COLO668 (cell line): ENCODE data around the gene OAS3.
"Not testable (repeated sequence)": the region's sequence is repeated elsewhere in the genome, so short reads cannot be mapped to it uniquely, and the experiment has no call there.

Source experiments
- DNase-seq: peaks from one replicate; lab custom pipeline; 2025; ENCODE audit not compliant: unreplicated experiment; lab: John Stamatoyannopoulos, UW

OAS3 gene, protein sequence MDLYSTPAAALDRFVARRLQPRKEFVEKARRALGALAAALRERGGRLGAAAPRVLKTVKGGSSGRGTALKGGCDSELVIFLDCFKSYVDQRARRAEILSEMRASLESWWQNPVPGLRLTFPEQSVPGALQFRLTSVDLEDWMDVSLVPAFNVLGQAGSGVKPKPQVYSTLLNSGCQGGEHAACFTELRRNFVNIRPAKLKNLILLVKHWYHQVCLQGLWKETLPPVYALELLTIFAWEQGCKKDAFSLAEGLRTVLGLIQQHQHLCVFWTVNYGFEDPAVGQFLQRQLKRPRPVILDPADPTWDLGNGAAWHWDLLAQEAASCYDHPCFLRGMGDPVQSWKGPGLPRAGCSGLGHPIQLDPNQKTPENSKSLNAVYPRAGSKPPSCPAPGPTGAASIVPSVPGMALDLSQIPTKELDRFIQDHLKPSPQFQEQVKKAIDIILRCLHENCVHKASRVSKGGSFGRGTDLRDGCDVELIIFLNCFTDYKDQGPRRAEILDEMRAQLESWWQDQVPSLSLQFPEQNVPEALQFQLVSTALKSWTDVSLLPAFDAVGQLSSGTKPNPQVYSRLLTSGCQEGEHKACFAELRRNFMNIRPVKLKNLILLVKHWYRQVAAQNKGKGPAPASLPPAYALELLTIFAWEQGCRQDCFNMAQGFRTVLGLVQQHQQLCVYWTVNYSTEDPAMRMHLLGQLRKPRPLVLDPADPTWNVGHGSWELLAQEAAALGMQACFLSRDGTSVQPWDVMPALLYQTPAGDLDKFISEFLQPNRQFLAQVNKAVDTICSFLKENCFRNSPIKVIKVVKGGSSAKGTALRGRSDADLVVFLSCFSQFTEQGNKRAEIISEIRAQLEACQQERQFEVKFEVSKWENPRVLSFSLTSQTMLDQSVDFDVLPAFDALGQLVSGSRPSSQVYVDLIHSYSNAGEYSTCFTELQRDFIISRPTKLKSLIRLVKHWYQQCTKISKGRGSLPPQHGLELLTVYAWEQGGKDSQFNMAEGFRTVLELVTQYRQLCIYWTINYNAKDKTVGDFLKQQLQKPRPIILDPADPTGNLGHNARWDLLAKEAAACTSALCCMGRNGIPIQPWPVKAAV

DNA sequence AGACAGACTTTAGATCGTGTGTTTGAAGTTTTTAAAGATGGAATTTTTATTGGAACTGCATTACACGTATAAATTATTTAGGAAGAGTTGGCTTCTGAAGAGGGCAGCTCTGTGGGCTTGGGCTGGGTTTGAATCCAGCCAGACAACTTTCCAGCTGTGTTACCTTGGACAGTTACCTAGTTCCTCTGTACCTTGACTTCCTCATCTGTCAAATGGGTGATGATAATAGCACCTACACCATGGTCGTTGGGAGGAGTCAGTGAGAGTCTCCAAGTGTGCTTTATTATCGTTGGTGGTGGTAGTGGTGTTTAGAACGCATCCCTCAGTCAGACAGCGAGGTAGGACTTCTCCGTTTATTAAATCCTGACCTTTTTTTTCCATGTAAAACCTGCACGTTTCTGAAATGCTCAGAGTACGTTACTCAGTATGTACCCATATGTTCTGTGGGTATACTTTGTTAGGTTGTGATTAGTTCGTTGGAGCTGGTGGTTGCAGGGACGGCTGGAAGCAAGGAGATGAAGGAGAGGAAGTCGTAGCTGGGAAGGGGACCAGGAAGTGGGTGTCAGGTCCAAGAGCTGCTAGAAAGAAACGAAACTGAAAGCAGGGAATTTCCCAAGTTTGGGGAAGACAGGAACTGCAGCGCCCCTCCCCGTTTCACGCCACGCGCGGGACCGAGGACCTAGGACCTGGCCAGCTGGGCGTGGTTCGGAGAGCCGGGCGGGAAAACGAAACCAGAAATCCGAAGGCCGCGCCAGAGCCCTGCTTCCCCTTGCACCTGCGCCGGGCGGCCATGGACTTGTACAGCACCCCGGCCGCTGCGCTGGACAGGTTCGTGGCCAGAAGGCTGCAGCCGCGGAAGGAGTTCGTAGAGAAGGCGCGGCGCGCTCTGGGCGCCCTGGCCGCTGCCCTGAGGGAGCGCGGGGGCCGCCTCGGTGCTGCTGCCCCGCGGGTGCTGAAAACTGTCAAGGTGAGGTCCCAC, at the start of gene OAS3:
OAS3 (plus strand) TSS at position 734 of the 979 bp plus-strand sequence; CDS start at position 791, 57 bp downstream.
- peak; percentile 86 for DNase-seq

DNA sequence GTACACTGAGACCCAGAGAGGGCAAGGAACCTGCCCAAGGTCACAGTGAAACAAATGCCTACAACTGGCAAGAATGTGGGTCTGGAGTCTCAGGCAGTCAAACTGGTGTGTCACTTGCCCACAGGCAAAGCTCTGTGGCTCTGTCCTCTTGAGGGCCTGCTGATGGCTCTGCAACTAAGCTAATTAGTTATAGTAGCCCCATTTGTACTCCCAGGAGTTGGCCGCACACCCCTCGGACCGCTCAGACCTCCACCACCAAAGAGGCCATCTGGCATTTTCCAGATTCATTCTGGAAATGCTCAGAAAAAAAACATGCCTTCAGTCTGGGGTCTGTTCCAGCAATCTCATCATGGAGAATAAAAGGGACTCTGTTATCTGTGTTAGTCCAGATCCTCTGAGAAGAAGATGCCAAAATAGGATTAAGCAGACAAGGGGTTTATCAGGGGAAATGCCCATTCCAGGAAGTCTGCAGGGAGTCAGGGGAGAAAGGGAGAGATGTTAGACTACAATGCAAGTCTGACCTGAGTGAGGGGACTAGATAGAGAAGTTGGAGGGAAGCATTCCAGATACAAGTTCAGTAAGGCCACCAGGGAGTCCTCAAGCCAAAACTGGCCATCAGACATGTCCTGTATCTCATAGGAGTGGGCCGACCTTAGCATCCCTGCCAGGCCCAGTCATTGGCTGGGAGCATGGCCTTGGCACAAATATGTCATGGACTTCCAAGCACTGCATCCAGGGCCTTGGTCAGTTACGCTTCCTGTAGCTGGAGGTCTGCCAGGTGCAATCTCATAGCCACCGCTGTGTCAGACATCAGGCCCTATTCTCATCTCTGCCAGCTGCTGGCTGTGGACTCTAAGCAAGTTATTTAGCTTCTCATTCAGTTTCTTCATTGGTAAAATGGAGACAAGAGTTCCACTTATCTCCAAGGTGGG, 46.9 kb upstream of the OAS3 start:
- no peak for DNase-seq

DNA sequence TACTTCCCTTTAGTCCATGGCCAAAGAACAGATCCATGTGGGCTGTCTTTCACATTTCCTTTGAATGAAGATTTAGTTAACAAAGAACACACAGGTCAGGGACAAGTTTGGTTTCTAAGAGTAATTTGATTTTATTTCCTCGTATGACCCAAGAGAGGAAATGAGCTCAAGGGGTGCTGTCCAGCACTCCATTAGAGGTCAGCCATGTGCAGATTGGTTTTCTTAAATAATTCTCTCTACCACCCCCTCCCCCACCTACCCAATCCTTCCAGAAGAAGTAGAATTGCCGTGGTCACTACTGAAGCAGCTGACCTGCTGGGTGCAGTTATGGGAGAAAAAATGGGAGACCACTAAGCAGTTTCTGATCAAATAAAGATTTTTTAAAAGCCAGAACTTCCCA, 45.4 kb upstream of the OAS3 start:
- no peak for DNase-seq

DNA sequence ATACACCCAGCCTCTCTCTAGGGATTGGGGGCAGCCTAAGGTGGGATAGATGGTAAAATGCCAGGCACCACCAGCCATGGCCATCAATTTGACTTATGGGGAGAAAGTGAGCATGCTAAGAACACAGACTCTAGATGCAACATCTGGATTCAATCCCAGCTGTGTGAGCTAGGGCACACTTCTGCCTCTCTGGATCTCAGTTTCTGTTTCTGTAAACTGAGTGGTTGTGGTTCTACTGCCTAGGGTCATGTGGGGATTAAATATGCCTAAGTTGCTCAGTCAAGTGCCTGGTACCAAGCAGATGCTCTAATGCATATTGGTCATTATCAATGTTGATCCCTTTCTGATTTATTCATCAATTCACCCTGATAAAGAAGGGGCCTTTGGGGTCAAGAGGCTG, 44.1 kb upstream of the OAS3 start:
- DNase-seq = no peak

DNA sequence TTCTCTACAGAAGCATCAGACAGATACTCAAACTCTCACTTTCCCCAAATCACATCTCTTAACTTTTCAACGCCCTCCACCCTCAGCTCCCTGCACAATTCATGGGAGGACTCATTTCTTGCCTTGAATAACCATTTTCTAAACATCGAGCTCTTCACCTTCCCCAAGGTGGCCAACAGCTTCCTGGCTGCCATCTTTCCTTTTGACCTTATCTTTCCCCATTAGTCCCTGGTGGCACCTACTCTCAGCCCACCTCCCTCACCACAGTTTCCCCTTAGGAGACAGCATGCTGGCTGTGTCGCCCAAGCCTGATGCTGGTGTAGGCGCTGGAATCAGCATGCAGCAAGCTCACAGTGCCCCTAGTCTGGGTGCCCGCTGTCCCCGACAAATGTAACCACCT, 39.9 kb upstream of the OAS3 start:
- no peak for DNase-seq

DNA sequence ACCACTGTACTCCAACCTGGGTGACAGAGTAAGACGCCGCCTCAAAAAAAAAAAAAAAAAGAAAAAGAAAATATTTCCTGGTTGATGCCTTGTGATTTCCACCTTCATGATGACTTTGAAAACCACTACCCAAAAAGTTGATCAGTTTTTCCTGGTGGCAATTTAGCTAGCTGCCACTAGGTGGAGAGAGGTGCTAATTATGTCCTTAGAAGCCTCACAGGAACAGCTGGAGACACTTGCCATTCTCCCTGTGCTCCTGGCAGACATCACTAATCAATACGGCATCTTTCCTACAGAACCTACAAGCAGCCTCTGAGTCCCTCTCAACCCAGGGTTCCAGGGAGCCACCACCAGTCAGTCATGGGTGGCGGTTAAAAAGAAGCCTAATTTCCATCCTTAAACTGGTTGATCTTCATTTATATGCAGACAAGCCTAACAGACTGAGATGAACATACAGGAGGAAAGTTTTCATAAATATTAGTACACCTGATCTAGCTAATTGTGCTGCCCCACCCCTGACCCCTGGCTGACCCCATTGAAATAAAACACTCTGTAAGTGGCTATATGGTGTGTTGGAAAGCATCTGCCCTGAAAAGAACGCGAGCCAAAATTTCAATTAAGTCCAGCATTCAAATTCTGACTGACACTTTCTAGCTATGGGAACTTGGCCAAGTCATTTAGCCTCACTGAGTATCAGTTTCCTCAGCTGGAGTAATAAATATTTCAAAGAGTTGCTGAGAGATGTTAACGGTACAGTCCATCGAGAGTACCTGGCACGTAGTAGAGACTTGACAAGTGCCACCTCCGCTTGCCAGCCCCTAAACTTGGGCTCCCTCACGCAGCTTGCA, 37.8 kb upstream of the OAS3 start:
- DNase-seq = peak; percentile 38

DNA sequence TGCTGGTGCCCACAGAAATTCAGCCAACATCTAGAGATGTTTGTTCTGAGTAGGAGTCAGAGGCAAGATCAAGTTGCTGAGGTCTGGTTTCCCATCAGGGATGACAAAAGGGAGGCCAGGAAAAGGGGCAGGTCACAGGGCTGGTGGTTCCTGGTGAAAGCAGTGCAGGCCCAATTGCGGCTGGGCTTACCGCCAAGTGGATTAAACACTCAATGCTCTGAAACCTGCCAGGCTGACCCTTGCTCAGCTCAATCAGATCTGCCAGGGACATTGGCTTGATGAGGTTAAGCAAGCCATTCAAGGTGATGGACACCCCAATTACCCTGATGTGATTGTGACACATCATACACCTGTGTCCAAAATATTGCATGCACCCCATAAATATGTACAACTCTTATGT, 37.0 kb upstream of the OAS3 start:
- DNase-seq = no peak

DNA sequence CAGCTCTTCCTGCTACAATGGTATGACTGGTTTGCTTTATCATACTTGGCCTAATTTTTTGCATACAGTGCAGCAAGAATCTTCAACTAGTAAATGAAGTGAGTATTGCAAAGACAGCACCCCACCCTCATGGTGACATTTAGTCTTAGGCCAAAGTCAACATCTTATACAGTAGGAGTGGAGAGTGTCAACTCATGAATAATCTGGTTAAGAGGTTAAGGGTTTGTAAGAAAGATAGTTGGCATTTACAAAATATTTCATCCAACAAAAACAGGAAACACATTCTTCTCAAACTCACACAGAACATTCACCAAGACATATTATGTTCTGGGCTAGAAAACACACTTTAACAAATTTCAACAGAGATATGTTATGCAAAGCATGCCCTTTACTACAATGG, 33.7 kb upstream of the OAS3 start:
- DNase-seq = no peak

DNA sequence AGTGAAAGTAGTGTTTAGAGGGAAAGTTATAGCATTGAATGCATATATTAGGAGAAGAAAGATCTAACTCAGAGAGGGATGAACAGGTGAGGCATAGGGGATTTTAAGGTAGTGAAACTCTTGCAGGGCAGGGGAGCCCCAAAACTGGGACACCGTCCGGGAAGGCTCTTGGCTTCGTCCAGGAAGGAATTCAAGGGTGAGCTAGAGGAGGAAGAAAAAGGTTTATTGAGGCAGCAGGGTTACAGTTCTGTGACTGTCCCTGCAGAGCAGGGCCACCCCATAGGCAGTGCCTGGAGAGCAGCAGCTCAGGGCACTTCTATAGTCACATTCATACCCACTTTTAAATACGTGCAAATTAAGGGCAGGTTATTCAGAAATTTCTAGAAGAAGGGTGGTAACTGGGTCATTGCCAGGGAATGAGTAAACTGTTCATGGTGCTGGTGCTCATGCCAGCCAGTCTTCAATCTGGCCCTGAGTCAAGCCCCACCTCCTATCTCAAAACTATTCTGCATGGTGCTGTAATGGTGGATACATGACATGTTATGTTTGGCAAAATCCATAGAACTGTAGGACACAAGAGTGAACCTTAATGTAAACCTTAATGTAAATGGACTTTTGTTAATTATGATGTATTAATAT, 32.7 kb upstream of the OAS3 start:
- DNase-seq = no peak

DNA sequence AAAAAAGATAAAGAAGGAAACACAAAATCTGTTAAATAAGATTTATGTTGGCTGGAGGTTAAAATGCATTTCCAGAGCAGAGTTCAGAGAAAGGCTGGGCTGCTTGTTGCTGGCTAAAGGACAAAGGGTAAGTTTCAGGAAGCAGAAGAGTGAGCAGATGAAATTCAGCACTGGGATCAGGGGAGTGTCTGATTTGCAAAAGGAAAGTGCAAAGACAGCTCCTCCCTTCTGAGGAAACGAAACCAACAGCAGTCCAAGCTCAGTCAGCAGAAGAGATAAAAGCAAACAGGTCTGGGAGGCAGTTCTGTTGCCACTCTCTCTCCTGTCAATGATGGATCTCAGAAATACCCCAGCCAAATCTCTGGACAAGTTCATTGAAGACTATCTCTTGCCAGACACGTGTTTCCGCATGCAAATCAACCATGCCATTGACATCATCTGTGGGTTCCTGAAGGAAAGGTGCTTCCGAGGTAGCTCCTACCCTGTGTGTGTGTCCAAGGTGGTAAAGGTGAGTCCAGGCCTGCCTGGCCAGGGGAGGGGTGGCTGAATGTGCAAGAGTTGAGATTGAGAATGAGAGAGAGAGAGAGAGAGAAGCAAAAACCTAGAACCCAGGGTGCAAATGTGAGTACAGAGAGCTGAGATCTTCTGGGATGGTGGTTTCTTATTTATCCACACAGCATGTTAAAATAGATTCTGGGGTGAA, 31.4 kb upstream of the OAS3 start, which contains the start of gene OAS1:
OAS1 (plus strand) TSS at position 251 of the 703 bp plus-strand sequence; CDS start at position 329, 78 bp downstream.
- no peak for DNase-seq

DNA sequence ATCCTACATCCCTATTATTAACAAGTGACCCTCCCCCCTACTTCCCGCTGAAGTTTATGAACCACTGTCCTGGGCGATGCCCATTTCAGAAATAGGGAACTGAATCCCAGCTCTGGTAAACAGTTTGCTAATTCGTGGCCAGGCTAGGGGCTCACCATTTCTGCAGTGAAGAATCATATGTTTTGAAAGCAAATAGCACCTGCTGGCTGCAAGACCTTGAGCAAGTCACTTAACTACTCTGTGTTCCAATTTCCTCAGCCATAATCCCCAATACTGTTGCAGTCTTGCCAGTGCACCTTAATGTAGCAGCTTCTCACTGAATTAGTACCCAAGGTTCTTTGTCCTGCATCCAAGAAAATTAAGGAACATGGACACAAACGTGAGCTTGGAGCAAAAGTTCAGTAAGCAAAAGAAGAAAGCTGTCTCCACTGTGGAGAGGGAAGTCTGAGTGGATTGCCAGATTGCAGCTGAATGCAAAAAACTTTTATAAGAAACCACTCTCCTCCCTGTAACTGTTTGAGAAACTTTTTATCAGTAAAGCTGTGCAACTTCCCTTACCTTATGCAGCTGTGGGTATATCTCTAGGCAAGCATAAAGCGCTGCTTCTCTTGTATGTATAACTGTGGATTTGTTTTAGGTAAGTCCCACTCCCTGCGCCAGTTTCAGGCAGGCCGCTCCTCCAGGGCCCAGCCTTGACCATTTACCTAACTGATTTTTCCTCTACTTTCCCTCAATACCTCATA, 30.7 kb upstream of the OAS3 start:
- DNase-seq = no peak

DNA sequence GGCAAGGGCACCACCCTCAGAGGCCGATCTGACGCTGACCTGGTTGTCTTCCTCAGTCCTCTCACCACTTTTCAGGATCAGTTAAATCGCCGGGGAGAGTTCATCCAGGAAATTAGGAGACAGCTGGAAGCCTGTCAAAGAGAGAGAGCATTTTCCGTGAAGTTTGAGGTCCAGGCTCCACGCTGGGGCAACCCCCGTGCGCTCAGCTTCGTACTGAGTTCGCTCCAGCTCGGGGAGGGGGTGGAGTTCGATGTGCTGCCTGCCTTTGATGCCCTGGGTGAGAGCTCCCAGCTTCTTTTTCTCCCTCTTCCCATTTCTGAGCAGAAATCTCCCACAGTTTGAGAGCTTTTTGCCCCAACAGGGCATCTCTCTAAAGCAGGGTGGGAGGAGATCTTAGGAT, 29.7 kb upstream of the OAS3 start:
- no peak for DNase-seq

DNA sequence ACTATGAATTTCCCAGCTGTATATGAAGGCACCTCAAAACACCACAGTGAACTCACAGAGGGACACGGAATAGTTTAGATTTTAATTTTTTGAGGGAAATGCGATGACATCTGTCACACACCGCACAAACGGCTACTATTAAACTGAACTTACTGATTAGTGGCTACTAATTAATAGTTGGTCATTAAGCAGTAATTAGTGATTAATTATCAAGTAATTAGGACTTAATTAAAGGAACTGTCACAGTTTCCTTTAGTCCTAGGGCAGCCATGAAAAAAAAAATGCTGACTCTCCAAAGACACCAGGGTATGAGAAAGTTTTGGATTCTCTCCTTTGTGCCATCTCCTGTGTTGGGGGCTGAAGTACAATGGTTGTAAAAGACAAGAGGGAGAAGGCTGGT, 28.6 kb upstream of the OAS3 start:
- no peak for DNase-seq

DNA sequence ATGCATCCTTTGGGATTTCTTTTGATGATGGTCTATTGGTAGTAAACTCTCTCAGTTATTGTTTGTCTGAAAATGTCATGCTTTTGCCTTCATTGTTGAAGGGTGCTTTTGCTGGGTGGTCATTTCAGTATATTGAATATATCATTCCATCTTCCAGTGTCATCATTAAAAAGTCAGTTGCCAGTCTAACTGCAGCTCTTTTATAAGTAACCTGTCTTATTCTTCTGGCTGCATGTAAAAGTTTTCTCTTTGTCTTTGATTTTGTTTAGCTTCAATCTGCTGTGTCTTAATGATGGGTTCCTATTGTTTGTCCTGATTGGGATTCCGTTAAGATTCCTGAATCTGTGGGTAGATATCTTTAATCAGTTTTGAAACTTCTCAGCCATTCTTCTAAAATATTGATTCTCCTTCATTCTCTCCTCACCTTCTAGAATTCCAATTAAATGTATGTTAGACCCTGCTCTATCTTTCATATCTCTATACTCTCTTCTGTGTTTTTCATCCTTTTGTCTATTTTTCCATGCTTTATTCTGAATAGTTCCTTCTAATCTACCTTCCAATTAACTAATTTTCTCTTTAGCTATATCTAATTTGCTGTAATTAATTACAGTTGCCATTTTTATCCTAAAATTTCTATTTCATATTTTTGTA, 25.1 kb upstream of the OAS3 start:
- no peak for DNase-seq

DNA sequence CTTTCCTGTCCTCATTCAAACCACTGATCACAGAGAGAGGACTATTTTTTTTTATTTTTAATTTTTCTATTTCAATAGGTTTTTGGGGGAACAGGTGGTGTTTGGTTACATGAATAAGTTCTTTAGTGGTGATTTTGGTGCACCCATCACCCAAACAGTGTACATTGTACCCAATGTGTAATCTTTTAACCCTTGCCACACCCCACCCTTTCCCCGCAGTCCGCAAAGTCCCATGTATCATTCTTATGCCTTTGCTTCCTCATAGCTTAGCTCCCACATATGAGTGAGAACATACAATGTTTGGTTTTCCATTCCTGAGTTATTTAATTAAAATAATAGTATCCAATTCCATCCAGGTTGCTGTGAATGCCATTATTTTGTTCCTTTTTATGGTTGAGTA, 24.4 kb upstream of the OAS3 start:
- not testable (repeated sequence) for DNase-seq

DNA sequence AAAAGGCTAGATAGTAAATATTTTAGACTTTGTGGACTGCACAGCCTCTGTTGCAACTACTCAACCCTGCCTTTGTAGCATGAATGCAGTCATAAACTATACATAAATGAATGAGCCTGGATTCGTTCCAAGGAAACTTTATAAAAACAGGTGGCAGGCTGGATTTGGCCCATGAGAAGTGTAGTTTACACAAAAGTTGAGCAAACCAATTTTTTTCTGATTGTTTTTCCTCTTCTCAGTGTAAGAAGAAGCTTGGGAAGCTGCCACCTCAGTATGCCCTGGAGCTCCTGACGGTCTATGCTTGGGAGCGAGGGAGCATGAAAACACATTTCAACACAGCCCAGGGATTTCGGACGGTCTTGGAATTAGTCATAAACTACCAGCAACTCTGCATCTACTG, 22.0 kb upstream of the OAS3 start:
- no peak for DNase-seq
